ENCODE data around the gene RSU1. TPM values are rescaled to one million over a fixed set of nuclear protein-coding genes. Genes with fewer than 3 reads are reported as not detected.

Gene RSU1
- total RNA-seq, 2 donors from 2014 or later = 21.4 to 28.3 TPM

DNA sequence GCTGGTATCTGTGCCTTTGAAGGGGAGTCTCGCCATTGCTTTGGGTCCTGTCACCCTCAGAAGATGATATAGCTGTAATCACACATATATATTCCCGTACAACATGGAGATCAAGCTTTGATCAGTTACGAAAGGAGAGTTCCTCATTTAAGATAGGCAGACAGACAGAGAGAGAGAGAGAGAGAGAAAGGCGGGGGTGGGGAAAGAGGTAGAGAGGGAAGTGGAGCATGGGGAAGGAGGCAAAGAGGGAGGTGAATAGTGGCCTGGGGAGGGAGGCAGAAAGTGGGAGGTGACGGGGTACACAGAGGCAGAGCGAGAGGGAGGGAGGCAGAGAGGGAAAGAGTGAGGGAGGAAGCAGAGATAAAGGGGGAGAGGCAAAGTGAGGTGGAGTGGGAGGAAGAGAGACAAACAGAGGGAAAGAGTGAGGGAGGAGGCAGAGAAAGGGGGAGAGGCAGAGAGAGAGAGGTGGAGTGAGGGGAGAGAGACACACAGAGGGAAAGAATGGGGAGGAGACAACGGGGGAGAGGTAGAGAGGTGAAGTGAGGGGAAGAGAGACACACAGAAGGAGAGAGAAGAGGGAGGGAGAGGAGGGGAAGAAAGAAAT is 250.9 kb downstream of the RSU1 start:
- ATAC-seq = no peak
- H3K27me3 ChIP-seq = no peaks in the 10 kb centered on the region
- DNase-seq = no peak
- no peak for TF ChIP-seq POLR2A (IDR thresholded peaks at IDR 0.05)
- TF ChIP-seq, protein P1, sequence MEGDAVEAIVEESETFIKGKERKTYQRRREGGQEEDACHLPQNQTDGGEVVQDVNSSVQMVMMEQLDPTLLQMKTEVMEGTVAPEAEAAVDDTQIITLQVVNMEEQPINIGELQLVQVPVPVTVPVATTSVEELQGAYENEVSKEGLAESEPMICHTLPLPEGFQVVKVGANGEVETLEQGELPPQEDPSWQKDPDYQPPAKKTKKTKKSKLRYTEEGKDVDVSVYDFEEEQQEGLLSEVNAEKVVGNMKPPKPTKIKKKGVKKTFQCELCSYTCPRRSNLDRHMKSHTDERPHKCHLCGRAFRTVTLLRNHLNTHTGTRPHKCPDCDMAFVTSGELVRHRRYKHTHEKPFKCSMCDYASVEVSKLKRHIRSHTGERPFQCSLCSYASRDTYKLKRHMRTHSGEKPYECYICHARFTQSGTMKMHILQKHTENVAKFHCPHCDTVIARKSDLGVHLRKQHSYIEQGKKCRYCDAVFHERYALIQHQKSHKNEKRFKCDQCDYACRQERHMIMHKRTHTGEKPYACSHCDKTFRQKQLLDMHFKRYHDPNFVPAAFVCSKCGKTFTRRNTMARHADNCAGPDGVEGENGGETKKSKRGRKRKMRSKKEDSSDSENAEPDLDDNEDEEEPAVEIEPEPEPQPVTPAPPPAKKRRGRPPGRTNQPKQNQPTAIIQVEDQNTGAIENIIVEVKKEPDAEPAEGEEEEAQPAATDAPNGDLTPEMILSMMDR (IDR thresholded peaks at IDR 0.05) = no peak
- no peaks in the 10 kb centered on the region for H3K4me1 ChIP-seq
- no peak overlapping the region for H3K27ac ChIP-seq
- H3K36me3 ChIP-seq (replicated peaks in 1 of 2; ENCODE audit: insufficient read depth in 1 of 2, low read depth in 2 of 2) = no peaks in the 10 kb centered on the region
- no peak overlapping the region for H3K4me3 ChIP-seq
- intact Hi-C loops (cut with DNase I) = no loop called here
- 40 to 55% methylated on average over 7 of the region's 7 CpGs for WGBS, 2 donors
- no peaks in the 10 kb centered on the region for H3K9me3 ChIP-seq

DNA sequence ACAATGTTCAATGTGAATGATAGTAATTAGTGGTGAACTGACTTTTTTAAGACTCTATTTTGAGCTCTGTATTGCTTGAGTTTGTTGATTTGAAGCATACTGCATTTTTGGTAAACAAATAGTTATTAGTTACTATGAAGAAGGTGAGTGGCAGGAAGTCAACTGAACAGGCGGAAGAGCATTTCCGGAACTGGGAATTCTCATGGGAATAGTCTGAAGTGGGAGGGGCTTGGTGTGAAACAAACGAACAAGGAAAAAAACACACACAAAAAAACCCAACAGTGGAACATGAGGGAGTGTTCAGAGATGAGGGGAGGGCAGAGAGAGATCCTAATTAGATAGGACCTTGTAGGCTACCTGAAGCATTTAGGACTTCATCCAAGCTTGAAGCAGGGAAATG is 251.6 kb downstream of the RSU1 start:
- DNase-seq = no peak
- Histone ChIP-seq H3K4me1 (no peaks in the 10 kb centered on the region), H3K27me3 (no peaks in the 10 kb centered on the region), H3K36me3 (replicated peaks in 1 of 2; ENCODE audit: insufficient read depth in 1 of 2, low read depth in 2 of 2) (no peaks in the 10 kb centered on the region), H3K9me3 (no peaks in the 10 kb centered on the region), H3K27ac (no peak overlapping the region), H3K4me3 (no peak overlapping the region)
- no peak for ATAC-seq
- intact Hi-C loops (cut with DNase I) = no loop called here
- 28 to 38% methylated on average over 3 of the region's 3 CpGs for WGBS, 2 donors
- TF ChIP-seq POLR2A (IDR thresholded peaks at IDR 0.05) = no peak
- TF ChIP-seq, protein P1 (IDR thresholded peaks at IDR 0.05) = no peak

DNA sequence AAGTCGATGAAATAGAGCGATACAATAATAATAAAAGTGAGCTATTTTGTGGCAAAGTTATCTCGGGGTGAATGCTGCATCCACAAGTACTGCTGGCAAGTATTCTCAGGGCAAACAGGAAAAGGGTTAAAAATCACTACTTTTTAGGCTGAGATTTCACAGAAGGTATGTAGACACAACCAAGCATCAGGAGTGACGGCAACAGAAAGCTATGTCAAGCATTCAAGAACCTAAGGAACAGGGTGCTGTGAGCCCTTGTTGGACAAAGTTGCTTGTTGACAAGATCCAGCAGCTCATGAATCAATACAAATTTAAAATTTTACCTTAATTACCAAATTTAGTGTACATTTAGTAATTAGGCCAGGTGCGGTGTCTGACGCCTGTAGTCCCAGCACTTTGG is 254.3 kb downstream of the RSU1 start:
- intact Hi-C loops (cut with DNase I) = no loop called here
- WGBS, 2 donors = 90 to 92% methylated on average over 6 of the region's 6 CpGs
- no peak for ATAC-seq

GRCh38 chr10:16559236-16559773 is 257.9 kb downstream of the RSU1 start:
- Histone ChIP-seq H3K4me3 (no peak overlapping the region), H3K36me3 (replicated peaks in 1 of 2; ENCODE audit: insufficient read depth in 1 of 2, low read depth in 2 of 2) (no peaks in the 10 kb centered on the region), H3K9me3 (peaks cover 0 to 6% (median 0%) of the 10 kb centered on the region in 3 donors), H3K4me1 (no peaks in the 10 kb centered on the region), H3K27me3 (no peaks in the 10 kb centered on the region), H3K27ac (no peak overlapping the region)
- intact Hi-C loops (cut with DNase I) = no loop called here
- 52 to 58% methylated on average over 5 of the region's 5 CpGs for WGBS, 2 donors
- no peak for DNase-seq
- TF ChIP-seq POLR2A (IDR thresholded peaks at IDR 0.05) = no peak
- no peak for ATAC-seq

More for the DNA sequence above, 254.3 kb downstream of the RSU1 start:
- Histone ChIP-seq H3K27ac (no peak overlapping the region), H3K4me3 (no peak overlapping the region), H3K36me3 (replicated peaks in 1 of 2; ENCODE audit: insufficient read depth in 1 of 2, low read depth in 2 of 2) (no peaks in the 10 kb centered on the region), H3K27me3 (no peaks in the 10 kb centered on the region), H3K9me3 (peaks cover 0 to 6% (median 0%) of the 10 kb centered on the region in 3 donors), H3K4me1 (no peaks in the 10 kb centered on the region)
- no peak for DNase-seq
- TF ChIP-seq, protein P1 (IDR thresholded peaks at IDR 0.05) = no peak
- TF ChIP-seq POLR2A (IDR thresholded peaks at IDR 0.05) = no peak

DNA sequence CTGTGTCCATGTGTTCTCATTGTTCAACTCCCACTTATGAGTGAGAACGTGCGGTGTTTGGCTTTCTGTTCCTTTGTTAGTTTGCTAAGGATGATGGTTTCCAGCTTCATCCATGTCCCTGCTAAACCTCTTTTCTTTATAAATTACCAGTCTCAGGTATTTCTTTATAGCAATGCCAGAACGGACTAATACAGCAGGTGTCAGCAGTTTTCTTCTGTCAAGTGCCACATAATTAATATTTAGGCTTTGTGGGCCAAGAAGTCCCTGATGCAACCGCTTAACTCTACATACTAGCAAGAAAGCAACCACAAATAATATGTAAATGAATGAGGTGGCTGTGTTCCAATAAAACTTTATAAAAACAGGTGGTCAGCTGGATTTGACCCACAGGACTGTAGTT is 269.3 kb downstream of the RSU1 start:
- Histone ChIP-seq H3K27me3 (no peaks in the 10 kb centered on the region), H3K4me1 (no peaks in the 10 kb centered on the region), H3K4me3 (no peak overlapping the region), H3K9me3 (no peaks in the 10 kb centered on the region), H3K27ac (no peak overlapping the region), H3K36me3 (replicated peaks in 1 of 2; ENCODE audit: insufficient read depth in 1 of 2, low read depth in 2 of 2) (no peaks in the 10 kb centered on the region)
- TF ChIP-seq, protein P1 (IDR thresholded peaks at IDR 0.05) = no peak
- TF ChIP-seq POLR2A (IDR thresholded peaks at IDR 0.05) = no peak
- DNase-seq = no peak
- intact Hi-C loops (cut with DNase I) = no loop called here
- no peak for ATAC-seq
- 76% methylated on average over 4 of the region's 4 CpGs for WGBS, 2 donors
